ENCODE measurements around the gene SHMT2. TPM values are rescaled to one million over a fixed set of nuclear protein-coding genes. Genes with fewer than 3 reads are reported as not detected.

Gene SHMT2
- total and polyA plus RNA-seq, 2 experiments from 2014 or later = 125 to 387 TPM

DNA sequence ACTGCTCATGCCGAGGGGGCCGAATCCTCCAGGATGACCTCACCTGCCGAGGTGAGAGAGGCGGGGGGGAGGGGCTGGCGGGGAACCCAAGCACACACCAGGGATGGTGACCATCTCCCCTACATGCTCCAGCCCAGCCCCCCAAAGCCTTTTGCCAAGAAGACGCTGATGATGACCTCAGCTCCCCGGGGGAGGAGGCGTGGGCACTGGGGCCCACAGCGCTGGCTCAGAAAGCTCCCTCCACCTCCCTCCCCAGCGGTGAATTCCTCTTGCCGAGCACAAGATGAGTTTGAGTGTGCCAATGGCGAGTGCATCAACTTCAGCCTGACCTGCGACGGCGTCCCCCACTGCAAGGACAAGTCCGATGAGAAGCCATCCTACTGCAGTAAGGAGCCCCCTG is 36.6 kb upstream of the SHMT2 start:
- H3K9me3 Mint-ChIP-seq = no peaks in the 10 kb centered on the region; the same call in 2 of the 3 replicates

More for the DNA sequence above, 36.6 kb upstream of the SHMT2 start:
- ATAC-seq (no peak), DNase-seq (ENCODE audit: low spot score) (no peak)
- Histone ChIP-seq H3K4me2 (no peak overlapping the region), H3K27ac (ENCODE audit: low read depth) (no peak overlapping the region), H3K27me3 (ENCODE audit: insufficient read depth) (no peaks in the 10 kb centered on the region), H3F3A (replicated peaks; ENCODE audit: low read depth) (peaks cover 12% of the 10 kb centered on the region; the same call in 1 of the 2 replicates), H3K4me3 (no peak overlapping the region), H3K79me2 (replicated peaks; ENCODE audit: insufficient read depth) (no peaks in the 10 kb centered on the region), H3K9me2 (ENCODE audit: insufficient read depth) (no peaks in the 10 kb centered on the region), H3K4me1 (ENCODE audit: insufficient read depth) (no peaks in the 10 kb centered on the region), H2AFZ (no peak overlapping the region), H4K20me1 (replicated peaks; ENCODE audit: insufficient read depth) (no peaks in the 10 kb centered on the region; the same call in 1 of the 2 replicates), H3K36me3 (ENCODE audit: insufficient read depth) (peaks cover 27% of the 10 kb centered on the region; the same call in 1 of the 2 replicates)
- no peak for TF ChIP-seq JUNB (IDR thresholded peaks at IDR 0.05; ENCODE audit: unreplicated experiment)
- no peak for TF ChIP-seq EZH2phosphoT487 (IDR thresholded peaks at IDR 0.05; ENCODE audit: unreplicated experiment)
- no peak for TF ChIP-seq EZH2 (IDR thresholded peaks at IDR 0.05; ENCODE audit: low read depth, unreplicated experiment)
- no peak for TF ChIP-seq ZNF114 (CRISPR knock-in tag; IDR thresholded peaks at IDR 0.05)
- TF ChIP-seq, protein P1, sequence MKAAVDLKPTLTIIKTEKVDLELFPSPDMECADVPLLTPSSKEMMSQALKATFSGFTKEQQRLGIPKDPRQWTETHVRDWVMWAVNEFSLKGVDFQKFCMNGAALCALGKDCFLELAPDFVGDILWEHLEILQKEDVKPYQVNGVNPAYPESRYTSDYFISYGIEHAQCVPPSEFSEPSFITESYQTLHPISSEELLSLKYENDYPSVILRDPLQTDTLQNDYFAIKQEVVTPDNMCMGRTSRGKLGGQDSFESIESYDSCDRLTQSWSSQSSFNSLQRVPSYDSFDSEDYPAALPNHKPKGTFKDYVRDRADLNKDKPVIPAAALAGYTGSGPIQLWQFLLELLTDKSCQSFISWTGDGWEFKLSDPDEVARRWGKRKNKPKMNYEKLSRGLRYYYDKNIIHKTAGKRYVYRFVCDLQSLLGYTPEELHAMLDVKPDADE (IDR thresholded peaks at IDR 0.05) = no peak
- no peak for TF ChIP-seq STAT1 (IDR thresholded peaks at IDR 0.05; ENCODE audit: unreplicated experiment)
- no peak for TF ChIP-seq NANOG (IDR thresholded peaks at IDR 0.05; ENCODE audit: borderline replicate concordance)
- no peak for TF ChIP-seq ZNF331 (CRISPR knock-in tag; IDR thresholded peaks at IDR 0.05; ENCODE audit: low read depth)
- TF ChIP-seq, protein P2, sequence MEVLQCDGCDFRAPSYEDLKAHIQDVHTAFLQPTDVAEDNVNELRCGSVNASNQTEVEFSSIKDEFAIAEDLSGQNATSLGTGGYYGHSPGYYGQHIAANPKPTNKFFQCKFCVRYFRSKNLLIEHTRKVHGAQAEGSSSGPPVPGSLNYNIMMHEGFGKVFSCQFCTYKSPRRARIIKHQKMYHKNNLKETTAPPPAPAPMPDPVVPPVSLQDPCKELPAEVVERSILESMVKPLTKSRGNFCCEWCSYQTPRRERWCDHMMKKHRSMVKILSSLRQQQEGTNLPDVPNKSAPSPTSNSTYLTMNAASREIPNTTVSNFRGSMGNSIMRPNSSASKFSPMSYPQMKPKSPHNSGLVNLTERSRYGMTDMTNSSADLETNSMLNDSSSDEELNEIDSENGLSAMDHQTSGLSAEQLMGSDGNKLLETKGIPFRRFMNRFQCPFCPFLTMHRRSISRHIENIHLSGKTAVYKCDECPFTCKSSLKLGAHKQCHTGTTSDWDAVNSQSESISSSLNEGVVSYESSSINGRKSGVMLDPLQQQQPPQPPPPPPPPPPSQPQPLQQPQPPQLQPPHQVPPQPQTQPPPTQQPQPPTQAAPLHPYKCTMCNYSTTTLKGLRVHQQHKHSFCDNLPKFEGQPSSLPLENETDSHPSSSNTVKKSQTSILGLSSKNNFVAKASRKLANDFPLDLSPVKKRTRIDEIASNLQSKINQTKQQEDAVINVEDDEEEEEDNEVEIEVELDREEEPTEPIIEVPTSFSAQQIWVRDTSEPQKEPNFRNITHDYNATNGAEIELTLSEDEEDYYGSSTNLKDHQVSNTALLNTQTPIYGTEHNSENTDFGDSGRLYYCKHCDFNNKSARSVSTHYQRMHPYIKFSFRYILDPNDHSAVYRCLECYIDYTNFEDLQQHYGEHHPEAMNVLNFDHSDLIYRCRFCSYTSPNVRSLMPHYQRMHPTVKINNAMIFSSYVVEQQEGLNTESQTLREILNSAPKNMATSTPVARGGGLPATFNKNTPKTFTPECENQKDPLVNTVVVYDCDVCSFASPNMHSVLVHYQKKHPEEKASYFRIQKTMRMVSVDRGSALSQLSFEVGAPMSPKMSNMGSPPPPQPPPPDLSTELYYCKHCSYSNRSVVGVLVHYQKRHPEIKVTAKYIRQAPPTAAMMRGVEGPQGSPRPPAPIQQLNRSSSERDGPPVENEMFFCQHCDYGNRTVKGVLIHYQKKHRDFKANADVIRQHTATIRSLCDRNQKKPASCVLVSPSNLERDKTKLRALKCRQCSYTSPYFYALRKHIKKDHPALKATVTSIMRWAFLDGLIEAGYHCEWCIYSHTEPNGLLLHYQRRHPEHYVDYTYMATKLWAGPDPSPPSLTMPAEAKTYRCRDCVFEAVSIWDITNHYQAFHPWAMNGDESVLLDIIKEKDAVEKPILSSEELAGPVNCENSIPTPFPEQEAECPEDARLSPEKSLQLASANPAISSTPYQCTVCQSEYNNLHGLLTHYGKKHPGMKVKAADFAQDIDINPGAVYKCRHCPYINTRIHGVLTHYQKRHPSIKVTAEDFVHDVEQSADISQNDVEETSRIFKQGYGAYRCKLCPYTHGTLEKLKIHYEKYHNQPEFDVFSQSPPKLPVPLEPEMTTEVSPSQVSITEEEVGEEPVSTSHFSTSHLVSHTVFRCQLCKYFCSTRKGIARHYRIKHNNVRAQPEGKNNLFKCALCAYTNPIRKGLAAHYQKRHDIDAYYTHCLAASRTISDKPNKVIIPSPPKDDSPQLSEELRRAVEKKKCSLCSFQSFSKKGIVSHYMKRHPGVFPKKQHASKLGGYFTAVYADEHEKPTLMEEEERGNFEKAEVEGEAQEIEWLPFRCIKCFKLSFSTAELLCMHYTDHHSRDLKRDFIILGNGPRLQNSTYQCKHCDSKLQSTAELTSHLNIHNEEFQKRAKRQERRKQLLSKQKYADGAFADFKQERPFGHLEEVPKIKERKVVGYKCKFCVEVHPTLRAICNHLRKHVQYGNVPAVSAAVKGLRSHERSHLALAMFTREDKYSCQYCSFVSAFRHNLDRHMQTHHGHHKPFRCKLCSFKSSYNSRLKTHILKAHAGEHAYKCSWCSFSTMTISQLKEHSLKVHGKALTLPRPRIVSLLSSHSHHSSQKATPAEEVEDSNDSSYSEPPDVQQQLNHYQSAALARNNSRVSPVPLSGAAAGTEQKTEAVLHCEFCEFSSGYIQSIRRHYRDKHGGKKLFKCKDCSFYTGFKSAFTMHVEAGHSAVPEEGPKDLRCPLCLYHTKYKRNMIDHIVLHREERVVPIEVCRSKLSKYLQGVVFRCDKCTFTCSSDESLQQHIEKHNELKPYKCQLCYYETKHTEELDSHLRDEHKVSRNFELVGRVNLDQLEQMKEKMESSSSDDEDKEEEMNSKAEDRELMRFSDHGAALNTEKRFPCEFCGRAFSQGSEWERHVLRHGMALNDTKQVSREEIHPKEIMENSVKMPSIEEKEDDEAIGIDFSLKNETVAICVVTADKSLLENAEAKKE (CRISPR knock-in tag; IDR thresholded peaks at IDR 0.05) = no peak
- TF ChIP-seq CREB1 (CRISPR knock-in tag; IDR thresholded peaks at IDR 0.05; ENCODE audit: low read depth) = no peak
- TF ChIP-seq POLR2AphosphoS5 (IDR thresholded peaks at IDR 0.05; ENCODE audit: low read depth) = no peak
- TF ChIP-seq, protein P3, sequence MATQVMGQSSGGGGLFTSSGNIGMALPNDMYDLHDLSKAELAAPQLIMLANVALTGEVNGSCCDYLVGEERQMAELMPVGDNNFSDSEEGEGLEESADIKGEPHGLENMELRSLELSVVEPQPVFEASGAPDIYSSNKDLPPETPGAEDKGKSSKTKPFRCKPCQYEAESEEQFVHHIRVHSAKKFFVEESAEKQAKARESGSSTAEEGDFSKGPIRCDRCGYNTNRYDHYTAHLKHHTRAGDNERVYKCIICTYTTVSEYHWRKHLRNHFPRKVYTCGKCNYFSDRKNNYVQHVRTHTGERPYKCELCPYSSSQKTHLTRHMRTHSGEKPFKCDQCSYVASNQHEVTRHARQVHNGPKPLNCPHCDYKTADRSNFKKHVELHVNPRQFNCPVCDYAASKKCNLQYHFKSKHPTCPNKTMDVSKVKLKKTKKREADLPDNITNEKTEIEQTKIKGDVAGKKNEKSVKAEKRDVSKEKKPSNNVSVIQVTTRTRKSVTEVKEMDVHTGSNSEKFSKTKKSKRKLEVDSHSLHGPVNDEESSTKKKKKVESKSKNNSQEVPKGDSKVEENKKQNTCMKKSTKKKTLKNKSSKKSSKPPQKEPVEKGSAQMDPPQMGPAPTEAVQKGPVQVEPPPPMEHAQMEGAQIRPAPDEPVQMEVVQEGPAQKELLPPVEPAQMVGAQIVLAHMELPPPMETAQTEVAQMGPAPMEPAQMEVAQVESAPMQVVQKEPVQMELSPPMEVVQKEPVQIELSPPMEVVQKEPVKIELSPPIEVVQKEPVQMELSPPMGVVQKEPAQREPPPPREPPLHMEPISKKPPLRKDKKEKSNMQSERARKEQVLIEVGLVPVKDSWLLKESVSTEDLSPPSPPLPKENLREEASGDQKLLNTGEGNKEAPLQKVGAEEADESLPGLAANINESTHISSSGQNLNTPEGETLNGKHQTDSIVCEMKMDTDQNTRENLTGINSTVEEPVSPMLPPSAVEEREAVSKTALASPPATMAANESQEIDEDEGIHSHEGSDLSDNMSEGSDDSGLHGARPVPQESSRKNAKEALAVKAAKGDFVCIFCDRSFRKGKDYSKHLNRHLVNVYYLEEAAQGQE (IDR thresholded peaks at IDR 0.05; ENCODE audit: unreplicated experiment) = no peak
- TF ChIP-seq, protein P4, sequence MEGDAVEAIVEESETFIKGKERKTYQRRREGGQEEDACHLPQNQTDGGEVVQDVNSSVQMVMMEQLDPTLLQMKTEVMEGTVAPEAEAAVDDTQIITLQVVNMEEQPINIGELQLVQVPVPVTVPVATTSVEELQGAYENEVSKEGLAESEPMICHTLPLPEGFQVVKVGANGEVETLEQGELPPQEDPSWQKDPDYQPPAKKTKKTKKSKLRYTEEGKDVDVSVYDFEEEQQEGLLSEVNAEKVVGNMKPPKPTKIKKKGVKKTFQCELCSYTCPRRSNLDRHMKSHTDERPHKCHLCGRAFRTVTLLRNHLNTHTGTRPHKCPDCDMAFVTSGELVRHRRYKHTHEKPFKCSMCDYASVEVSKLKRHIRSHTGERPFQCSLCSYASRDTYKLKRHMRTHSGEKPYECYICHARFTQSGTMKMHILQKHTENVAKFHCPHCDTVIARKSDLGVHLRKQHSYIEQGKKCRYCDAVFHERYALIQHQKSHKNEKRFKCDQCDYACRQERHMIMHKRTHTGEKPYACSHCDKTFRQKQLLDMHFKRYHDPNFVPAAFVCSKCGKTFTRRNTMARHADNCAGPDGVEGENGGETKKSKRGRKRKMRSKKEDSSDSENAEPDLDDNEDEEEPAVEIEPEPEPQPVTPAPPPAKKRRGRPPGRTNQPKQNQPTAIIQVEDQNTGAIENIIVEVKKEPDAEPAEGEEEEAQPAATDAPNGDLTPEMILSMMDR (conservative IDR thresholded peaks at IDR 0.05; ENCODE audit: low read depth in 2 of 2) = no peak
- Mint-ChIP-seq H3K36me3 (ENCODE audit: low read depth) (peaks cover 97% of the 10 kb centered on the region), H3K27me3 (ENCODE audit: insufficient read depth, low read depth, poor library complexity) (peaks cover 14% of the 10 kb centered on the region), H3K27ac (no peak overlapping the region), H3K4me1 (no peaks in the 10 kb centered on the region), H3K4me3 (no peak overlapping the region)
